Hematopoietic multipotent progenitor cell treated with erythropoietin and hydrocortisone succinate and interleukin-3 and kit ligand, for 8 days (in vitro differentiated cells): ENCODE results near the gene TAF11L8.
"Not testable (repeated sequence)": the region's sequence is repeated elsewhere in the genome, so short reads cannot be mapped to it uniquely, and the experiment has no call there.

Source experiments
- DNase-seq: peaks from one replicate; pipeline ENCODE4 v3.0.0-alpha.2; 2015

Gene TAF11L8

GRCh38 chr5:17590860-17591259 is at the start of gene TAF11L8:
Gene TAF11L8 (minus strand): TSS chr5:17590960.
- not testable (repeated sequence) for DNase-seq

- no peak for DNase-seq
Measured at GRCh38 chr5:17634160-17634559, 43.4 kb upstream of the TAF11L8 start, which contains the start of gene TAF11L14. Gene TAF11L14 (plus strand): TSS chr5:17634460.

GRCh38 chr5:17631788-17632187 is 41.0 kb upstream of the TAF11L8 start, which contains the start of gene TAF11L13:
Gene TAF11L13 (plus strand): TSS chr5:17632088.
- not testable (repeated sequence) for DNase-seq

- DNase-seq, result no peak
Measured at GRCh38 chr5:17625686-17626085, 34.9 kb upstream of the TAF11L8 start.

GRCh38 chr5:17620627-17621026 is 29.9 kb upstream of the TAF11L8 start:
- DNase-seq, result no peak

GRCh38 chr5:17619354-17619753 is 28.6 kb upstream of the TAF11L8 start:
- no peak for DNase-seq

- DNase-seq, result no peak
Measured at GRCh38 chr5:17614872-17615605, 24.3 kb upstream of the TAF11L8 start.

GRCh38 chr5:17610092-17610491 is 19.3 kb upstream of the TAF11L8 start, which contains the start of gene TAF11L12:
Gene TAF11L12 (plus strand): TSS chr5:17610392.
- DNase-seq, result not testable (repeated sequence)

- DNase-seq, result not testable (repeated sequence)
Measured at GRCh38 chr5:17607461-17607860, 16.7 kb upstream of the TAF11L8 start.

- DNase-seq, result no peak
Measured at GRCh38 chr5:17604951-17605350, 14.2 kb upstream of the TAF11L8 start.

GRCh38 chr5:17603880-17604279 is 13.1 kb upstream of the TAF11L8 start, which contains the start of gene TAF11L11:
Gene TAF11L11 (plus strand): TSS chr5:17604183.
- not testable (repeated sequence) for DNase-seq

GRCh38 chr5:17597728-17598127 is 7.0 kb upstream of the TAF11L8 start, which contains the start of gene TAF11L10:
Gene TAF11L10 (minus strand): TSS chr5:17597828.
- DNase-seq, result not testable (repeated sequence)

GRCh38 chr5:17594255-17594654 is 3.5 kb upstream of the TAF11L8 start, which contains the start of gene TAF11L9:
Gene TAF11L9 (minus strand): TSS chr5:17594394.
- DNase-seq, result not testable (repeated sequence)

- not testable (repeated sequence) for DNase-seq
Measured at GRCh38 chr5:17585658-17586057, 5.1 kb downstream of the TAF11L8 start, which contains the start of gene TAF11L7. Gene TAF11L7 (minus strand): TSS chr5:17585758.
